Measurements from ENCODE around the gene CD34. TPM values are rescaled to one million over a fixed set of nuclear protein-coding genes. Genes with fewer than 3 reads are reported as not detected.
A peak's percentile ranks its signal among the peaks of the same experiment; 100 is the strongest.

The CD34 gene
- total RNA-seq, 6 experiments from 2014 or later: 0.70 to 2.7 (median 2.2) TPM

- H3K4me1 ChIP-seq: no peaks in the 10 kb centered on the region
- H3K27me3 ChIP-seq: no peaks in the 10 kb centered on the region
- H3K9me3 ChIP-seq: no peaks in the 10 kb centered on the region
- no peak overlapping the region for H3K4me3 ChIP-seq
- 61% methylated on average over 8 of the region's 8 CpGs for WGBS (ENCODE audit: insufficient coverage, low coverage, low lambda C conversion rate, missing lambda C conversion rate)
- DNase-seq: no peak
- peak; percentile 17 to 43 (median 20) for ATAC-seq
- no peaks in the 10 kb centered on the region for H3K36me3 ChIP-seq
- intact Hi-C loops (cut with DNase I): no loop called here
- H3K27ac ChIP-seq: no peak overlapping the region
- TF ChIP-seq CTCF (IDR thresholded peaks at IDR 0.05): no peak
- no peak for TF ChIP-seq POLR2A (IDR thresholded peaks at IDR 0.05)
Observed at GRCh38 chr1:207925210-207925609, 14.3 kb upstream of the CD34 start.

- H3K4me3 ChIP-seq: no peak overlapping the region
- H3K9me3 ChIP-seq: no peaks in the 10 kb centered on the region
- H3K27ac ChIP-seq: no peak overlapping the region
- TF ChIP-seq CTCF (IDR thresholded peaks at IDR 0.05) (no peak), POLR2A (IDR thresholded peaks at IDR 0.05) (no peak)
- H3K27me3 ChIP-seq: no peaks in the 10 kb centered on the region
- no peaks in the 10 kb centered on the region for H3K36me3 ChIP-seq
- DNase-seq (no peak), ATAC-seq (peak; percentile 47 to 64 (median 56))
- 24% methylated on average over 7 of the region's 7 CpGs for WGBS (ENCODE audit: insufficient coverage, low coverage, low lambda C conversion rate, missing lambda C conversion rate)
- H3K4me1 ChIP-seq: no peaks in the 10 kb centered on the region
- intact Hi-C loops (cut with DNase I): no loop called here
Observed at GRCh38 chr1:207923561-207923960, 12.6 kb upstream of the CD34 start.

GRCh38 chr1:207923121-207923520 is 12.2 kb upstream of the CD34 start:
- Histone ChIP-seq H3K4me1 (no peaks in the 10 kb centered on the region), H3K9me3 (no peaks in the 10 kb centered on the region), H3K27ac (peak overlapping the region in 1 of 3 donors; percentile 11), H3K4me3 (no peak overlapping the region), H3K27me3 (no peaks in the 10 kb centered on the region), H3K36me3 (no peaks in the 10 kb centered on the region)
- no peak for TF ChIP-seq CTCF (IDR thresholded peaks at IDR 0.05)
- TF ChIP-seq POLR2A (IDR thresholded peaks at IDR 0.05): no peak
- ATAC-seq (no peak), DNase-seq (no peak)
- 26% methylated on average over 4 of the region's 5 CpGs for WGBS (ENCODE audit: insufficient coverage, low coverage, low lambda C conversion rate, missing lambda C conversion rate)
- intact Hi-C loops (cut with DNase I): no loop called here

- Histone ChIP-seq H3K27me3 (no peaks in the 10 kb centered on the region), H3K27ac (peak overlapping the region in 1 of 3 donors; percentile 11), H3K36me3 (no peaks in the 10 kb centered on the region), H3K4me3 (no peak overlapping the region), H3K4me1 (no peaks in the 10 kb centered on the region), H3K9me3 (no peaks in the 10 kb centered on the region)
- DNase-seq (no peak), ATAC-seq (peak; percentile 72 to 77 (median 75))
- TF ChIP-seq CTCF (IDR thresholded peaks at IDR 0.05) (no peak), POLR2A (IDR thresholded peaks at IDR 0.05) (no peak)
- WGBS (ENCODE audit: insufficient coverage, low coverage, low lambda C conversion rate, missing lambda C conversion rate): 58% methylated on average over 5 of the region's 8 CpGs
- intact Hi-C loops (cut with DNase I): no loop called here
Observed at GRCh38 chr1:207922554-207922953, 11.6 kb upstream of the CD34 start.

- H3K4me1 ChIP-seq: no peaks in the 10 kb centered on the region
- TF ChIP-seq POLR2A (IDR thresholded peaks at IDR 0.05) (no peak), CTCF (IDR thresholded peaks at IDR 0.05) (no peak)
- H3K27me3 ChIP-seq: no peaks in the 10 kb centered on the region
- DNase-seq: no peak
- intact Hi-C loops (cut with DNase I): no loop called here
- H3K4me3 ChIP-seq: no peak overlapping the region
- H3K36me3 ChIP-seq: no peaks in the 10 kb centered on the region
- no peak for ATAC-seq
- no peaks in the 10 kb centered on the region for H3K9me3 ChIP-seq
- no peak overlapping the region for H3K27ac ChIP-seq
- 70% methylated on average over 3 of the region's 3 CpGs for WGBS (ENCODE audit: insufficient coverage, low coverage, low lambda C conversion rate, missing lambda C conversion rate)
Observed at GRCh38 chr1:207921321-207921720, 10.4 kb upstream of the CD34 start.

Measured in right lobe of liver (tissue), 6 donors.